CD4-positive, alpha-beta T cell treated with Interleukin-15 for 1 hour (primary cell): ENCODE measurements around the gene CGB5.
"Not testable (repeated sequence)": the region's sequence is repeated elsewhere in the genome, so short reads cannot be mapped to it uniquely, and the experiment has no call there.

Experiments used
- DNase-seq: peaks from one replicate; pipeline ENCODE4 v3.0.0-alpha.2; 2020

CGB5 gene

GRCh38 chr19:49059053-49059452 is 15.4 kb downstream of the CGB5 start:
- DNase-seq, result no peak

GRCh38 chr19:49061000-49061399 is 17.4 kb downstream of the CGB5 start:
- no peak for DNase-seq

DNA sequence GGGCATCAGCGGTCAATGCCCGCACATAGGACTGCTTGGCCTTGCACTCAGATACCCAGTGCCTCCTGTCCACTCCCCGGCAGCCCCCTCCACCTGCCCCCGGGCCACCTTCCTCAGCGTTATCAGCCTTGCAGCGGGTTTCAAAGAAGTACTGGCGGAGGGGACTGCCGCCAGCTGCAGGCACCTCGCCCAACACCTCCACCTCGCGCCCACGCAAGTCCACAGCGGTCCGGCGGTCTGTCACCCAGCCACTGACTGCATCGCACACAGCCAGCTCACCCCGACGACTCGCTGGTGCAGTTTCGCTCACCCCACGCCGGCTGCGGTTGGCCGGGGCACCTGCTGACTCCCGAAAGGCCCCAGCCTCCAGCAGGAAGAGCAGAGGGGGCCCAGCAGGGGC is 17.8 kb downstream of the CGB5 start:
- no peak for DNase-seq

GRCh38 chr19:49064029-49064629 is 20.5 kb downstream of the CGB5 start:
- DNase-seq, result no peak

DNA sequence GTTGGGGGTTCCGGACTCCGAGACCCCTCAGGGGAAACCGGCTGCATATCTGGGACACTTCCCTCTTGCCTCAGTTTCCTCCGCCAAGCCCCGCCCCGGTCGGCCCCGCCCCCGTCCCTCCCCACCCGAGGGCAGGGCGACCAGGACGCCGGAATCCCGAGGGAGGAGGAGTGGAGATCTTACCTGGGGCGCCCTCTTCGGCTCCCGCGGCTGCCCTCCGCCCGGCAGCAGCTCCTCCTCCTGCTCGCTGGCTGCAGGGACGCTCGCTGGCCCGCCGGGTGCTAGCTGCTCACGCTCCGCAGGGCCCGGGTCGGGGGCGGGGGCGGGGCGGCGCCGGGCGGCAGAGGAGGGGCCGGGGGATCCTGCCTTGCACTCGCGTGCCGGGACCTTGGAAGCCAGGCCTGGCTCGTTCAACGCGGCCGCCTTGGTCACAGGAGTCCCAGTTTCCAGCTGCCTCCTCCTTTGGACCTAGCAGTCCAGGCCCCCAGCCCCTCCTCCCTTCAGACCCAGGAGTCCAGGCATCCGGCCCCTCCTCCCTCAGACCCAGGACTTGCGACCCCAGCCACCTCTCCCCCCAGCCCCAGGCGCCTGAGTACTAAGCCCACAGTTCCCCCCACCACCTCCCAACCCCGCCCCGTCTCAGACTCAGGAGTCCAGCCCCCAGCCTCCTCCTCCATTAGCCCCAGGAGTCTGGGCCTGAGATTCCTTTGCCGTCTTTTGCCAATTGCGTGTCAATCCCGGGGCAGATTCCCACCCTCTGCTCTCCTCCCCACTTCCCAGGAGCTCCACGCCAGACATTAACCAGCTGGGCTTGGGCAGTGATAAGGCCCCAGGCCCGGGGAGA is 21.3 kb downstream of the CGB5 start, which contains the start of gene NTF4:
NTF4 (minus strand) TSS at position 51 of the 844 bp plus-strand sequence. CDS start 2,821 bp downstream, outside the sequence.
- no peak for DNase-seq

DNA sequence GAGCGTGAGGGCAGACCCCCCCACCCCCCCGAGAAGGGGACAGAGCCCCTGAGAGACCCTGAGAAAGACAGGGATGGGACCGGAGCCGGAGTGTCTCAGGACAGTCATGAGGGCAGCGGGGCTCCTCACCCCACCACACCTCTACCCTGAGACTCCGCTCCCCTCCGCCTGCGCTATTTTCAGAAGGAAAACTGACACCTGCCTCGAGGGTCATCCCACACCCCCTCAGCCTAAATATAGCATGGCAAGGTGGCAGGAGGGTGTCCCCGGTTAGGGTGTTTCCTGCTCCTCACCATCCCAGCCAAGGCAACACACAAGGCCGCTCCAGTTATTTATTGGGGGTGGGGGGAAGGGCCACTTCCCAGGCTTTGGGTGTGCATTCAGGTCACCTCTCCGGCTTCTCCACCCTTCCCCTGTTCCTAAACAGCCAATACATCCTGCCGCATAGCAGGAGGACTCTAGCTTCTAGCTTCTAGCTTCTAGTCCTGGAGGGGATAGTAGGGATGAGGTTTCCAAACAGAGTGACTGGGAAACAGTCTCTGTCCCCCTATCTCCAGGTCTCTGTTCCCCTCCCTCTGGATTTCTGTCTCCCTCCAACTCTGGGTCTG is 22.4 kb downstream of the CGB5 start:
- DNase-seq, result no peak

- DNase-seq, result no peak
These were observed 23.9 kb downstream of the CGB5 start for GRCh38 chr19:49067554-49067953.

GRCh38 chr19:49069026-49069425 is 25.4 kb downstream of the CGB5 start:
- no peak for DNase-seq

- DNase-seq, result no peak
These were observed 26.8 kb downstream of the CGB5 start for GRCh38 chr19:49070416-49070815.

DNA sequence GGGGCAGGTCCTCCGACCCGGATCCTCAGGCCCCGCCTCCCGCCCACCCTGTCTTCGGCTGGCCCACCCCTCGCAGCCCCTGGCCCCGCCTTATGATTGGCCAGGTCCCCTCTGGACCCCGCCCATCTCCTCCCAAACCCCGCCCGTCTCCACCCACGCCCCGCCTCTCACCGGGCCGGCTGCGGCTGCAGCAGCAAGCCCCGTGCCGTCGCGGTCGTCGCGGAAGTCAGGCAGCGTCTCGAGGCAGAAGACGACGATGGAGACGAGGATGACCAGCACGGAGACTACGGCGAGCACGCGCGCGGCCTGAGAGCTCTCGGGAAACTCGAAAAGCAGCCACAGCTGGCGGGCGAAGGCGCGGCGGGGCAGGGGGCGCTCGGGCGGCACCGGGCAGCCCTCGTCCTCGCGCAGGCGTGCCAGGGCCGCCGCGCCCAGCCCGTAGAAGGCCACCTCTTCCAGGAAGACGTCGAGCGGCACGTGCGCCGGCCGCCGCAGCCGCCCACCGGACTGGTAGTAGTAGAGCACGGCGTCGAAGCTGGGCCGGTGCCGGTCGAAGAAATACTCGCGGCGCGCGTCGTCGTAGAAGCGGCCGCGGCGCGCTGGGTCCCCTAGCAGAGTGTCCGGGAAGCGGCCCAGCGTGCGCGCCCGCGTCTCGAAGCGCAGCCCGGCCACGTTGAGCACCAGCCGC is 28.4 kb downstream of the CGB5 start:
- DNase-seq, result no peak

- DNase-seq, result no peak
These were observed 30.1 kb downstream of the CGB5 start for GRCh38 chr19:49073514-49074378.

DNA sequence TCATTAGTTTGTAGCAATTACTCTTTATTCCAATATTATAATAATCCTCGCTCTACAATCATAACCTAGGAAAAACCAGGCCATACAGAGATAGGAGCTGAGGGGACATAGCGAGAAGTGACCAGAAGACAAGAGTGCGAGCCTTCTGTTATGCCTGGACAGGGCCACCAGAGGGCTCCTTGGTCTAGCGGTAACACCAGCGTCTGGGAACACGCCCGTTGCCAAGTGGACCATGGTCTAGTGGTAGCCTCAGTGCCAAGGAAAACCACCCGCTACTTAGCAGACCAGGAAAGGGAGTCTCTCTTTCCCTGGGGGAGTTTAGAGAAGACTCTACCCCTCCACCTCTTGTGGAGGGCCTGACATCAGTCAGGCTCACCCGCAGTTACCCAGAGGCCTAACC is 31.2 kb downstream of the CGB5 start:
- not testable (repeated sequence) for DNase-seq

DNA sequence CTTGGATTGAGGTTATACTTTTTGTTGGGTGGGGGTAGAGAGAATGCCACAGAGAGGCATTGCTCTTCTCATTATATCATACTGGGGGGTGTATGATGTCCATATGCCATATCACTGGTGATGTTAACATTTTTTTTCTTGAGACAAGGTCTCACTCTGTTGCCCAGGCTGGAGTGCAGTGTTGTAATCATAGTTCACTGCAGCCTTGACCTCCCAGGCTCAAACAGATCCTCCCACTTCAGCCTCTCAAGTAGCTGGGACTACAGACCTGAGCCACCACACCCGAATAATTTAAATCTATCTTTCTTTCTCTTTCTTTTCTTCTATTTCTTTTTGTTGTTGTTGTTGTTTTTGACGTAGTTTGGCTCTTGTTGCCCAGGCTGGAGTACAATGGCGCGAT is 36.7 kb downstream of the CGB5 start:
- DNase-seq, result no peak

GRCh38 chr19:49081273-49081672 is 37.6 kb downstream of the CGB5 start:
- DNase-seq, result no peak

GRCh38 chr19:49084206-49085019 is 40.8 kb downstream of the CGB5 start:
- DNase-seq, result no peak

GRCh38 chr19:49085020-49085867 is 41.6 kb downstream of the CGB5 start, which contains the start of gene SNRNP70:
Gene SNRNP70 (plus strand): TSS chr19:49085451. CDS start chr19:49086415, 964 bp downstream.
- DNase-seq, result peak; percentile 100

DNA sequence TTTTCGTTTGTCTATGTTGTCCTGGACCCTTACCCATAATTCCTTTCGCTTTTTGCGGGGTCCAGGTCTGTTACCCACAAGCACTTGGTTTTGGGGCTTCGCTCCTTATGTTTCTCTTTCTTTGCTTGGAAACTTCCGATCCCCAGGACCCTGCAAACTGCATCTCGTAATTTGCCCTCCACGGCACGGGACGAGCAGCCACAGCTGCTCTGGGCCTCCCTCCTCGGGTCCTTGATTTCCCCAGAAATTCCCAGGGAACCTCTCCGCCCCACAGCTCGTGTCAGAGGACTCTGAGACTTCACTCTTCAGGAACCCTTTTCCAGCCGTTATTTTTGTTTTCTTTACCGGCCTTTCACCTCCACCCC is 42.2 kb downstream of the CGB5 start:
- DNase-seq, result no peak

GRCh38 chr19:49086296-49086695 is 42.6 kb downstream of the CGB5 start:
- DNase-seq, result no peak

DNA sequence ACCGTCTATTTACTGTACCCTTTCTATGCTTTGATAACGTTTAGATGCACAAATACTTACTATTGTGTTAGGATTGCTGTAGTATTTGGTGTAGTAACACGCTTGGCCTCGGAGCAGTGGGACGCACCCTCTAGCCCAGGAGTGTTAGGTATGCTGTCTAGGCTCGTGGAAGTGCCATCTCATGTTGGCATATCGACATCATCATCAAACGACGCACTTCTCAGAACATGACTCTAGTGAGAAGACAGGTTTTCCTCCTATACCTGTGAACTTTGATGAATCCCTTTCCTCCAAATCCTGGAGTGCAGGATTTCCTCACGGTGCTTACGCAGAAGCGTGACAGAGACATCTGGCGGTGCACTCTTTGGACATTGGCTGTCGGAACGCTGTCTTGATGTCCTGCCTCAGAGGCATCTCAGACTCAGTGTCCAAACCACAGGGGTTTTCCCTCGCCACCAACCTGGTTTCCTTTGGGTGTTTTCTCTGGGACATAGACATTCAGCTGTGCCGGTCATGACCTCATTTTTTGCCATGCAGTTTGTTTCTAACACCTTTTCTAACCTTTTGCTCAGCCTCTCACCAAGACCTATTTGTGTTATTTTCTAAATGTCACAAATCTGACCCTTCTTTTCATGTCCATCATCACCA is 47.9 kb downstream of the CGB5 start:
- no peak for DNase-seq

GRCh38 chr19:49092686-49093085 is 49.0 kb downstream of the CGB5 start:
- DNase-seq, result no peak
